SHP77 (cell line): ENCODE results near the gene PTGIR.
"Not testable (repeated sequence)": the region's sequence is repeated elsewhere in the genome, so short reads cannot be mapped to it uniquely, and the experiment has no call there.

Experiments used
- DNase-seq, 2 experiments: peaks; one replicate each; lab custom pipeline; 2025; lab: John Stamatoyannopoulos, UW

The PTGIR gene

DNA sequence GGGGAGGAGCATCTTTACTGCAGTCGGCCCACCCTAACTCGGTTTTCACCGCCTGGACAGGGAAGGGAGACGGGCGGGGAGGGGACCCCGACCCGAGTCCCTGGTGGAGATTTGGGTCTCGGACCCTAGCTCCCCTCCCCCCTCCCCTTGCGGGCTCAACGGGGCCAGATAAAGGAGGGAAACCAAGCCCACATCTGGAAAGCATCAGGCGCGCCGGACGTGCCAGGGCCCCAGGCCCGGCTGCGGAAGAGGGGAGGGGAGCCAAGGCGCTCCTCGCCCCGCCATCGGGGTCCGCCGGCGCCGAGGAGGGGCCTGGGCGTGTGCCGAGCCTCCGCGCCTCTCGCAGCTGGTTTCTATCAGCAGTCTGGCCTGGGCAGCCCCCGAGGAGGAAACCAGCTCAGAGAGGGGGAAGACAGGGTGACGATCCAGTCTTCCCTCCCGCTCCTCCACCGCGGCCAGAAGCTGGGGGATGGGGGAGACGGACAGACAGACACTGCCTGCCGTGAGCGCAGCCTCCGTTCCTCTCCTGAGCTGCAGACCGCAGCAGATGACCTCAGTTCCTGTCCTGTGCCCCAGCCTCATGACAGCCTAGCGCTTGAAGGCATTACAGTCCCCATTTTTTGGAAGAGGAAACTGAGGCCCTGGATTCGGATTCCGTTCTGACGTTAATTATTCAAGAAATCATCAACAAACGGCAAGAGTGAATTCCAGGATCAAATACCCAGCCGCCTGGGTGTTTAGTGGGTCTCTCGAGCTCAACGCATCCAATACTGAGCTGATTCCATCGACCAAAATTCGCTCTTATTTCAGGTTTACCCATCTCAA lies 14.7 kb upstream of the PTGIR start:
- peak; percentile 22 to 29 for DNase-seq

- DNase-seq = no peak
Measured at GRCh38 chr19:46637224-46637623, 12.3 kb upstream of the PTGIR start.

- no peak for DNase-seq
Measured at GRCh38 chr19:46635920-46636761, 11.3 kb upstream of the PTGIR start, which contains the start of gene GNG8. Gene GNG8, minus strand, starts transcription at chr19:46636202. Its CDS starts 1,520 bp downstream, at chr19:46634682.

DNA sequence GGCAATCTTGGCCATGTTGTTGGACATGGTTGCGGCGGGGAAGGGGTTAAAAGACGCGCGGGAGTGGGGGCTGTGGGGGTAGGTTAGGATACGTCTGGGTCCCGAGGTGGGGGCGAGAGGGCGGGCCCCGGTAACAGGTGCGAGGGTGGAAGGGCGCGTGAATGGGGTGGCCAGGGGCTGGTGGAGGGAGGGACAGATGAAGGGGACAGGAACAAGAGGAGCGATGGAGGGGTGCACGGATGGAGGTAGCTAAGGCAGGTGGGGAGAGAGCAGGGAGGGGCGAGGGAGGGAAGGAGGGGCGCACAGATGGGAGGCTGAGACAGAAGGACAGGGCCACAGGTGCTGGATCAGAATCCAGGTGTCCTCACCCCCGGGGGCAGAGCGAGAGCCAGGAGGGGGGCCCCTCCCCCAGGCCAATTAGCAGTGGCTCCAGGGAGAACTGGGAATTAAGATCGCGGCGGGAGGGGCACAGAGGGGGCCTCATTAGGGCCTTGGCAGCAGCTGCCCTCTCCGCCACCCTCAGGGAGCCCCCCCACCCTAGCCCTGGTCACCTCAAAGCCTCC lies 9.8 kb upstream of the PTGIR start:
- no peak for DNase-seq

DNA sequence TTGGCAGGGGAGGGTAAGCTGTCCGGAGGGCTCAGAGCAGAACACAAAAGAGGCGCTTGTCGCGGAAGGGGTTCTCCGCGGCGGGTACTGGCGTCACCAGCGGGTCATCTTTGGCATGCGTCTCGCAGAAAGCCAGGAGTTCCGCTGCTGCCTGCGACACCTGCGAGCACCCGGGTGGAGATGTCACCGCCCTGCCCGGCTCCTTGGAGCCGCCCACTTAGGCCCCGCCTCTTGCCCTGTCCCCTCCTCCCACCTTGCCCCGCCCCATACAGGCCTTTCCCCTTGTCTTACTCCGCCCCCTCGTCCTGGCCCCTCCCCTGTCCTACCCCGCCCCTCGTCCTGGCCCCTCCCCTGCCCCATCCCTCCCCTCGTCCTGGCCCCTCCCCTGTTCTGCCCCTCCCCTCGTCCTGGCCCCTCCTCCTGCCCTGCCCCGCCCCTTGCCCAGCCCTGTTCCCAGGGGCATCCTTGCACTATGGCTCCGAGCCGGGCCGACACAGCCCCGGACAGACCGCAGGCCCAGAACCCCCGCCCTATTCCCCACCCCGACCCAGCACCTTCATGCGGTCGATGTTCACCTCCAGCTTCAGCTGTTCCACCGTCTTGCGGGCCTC lies 9.3 kb upstream of the PTGIR start:
- no peak for DNase-seq

- no peak for DNase-seq
Measured at GRCh38 chr19:46633130-46633529, 8.2 kb upstream of the PTGIR start.

DNA sequence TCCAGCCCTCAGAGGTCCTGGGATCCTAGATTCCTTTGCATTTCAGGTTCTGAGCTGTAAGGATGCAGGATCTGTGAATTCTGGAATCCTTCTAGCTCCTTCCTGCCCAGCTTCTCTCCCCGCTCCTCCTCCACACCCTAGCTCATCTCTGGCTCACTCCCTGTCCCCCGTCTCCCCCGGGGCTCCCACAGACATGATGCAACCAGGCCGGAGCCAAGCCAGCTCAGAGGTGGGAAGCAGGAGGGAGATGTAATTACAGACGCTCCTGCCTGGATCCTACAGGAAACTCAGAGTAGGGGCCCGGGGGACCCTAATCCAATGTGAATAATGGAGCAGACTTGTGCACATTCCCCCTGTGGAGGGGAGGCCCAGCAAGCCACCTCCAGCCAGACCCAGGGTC lies 6.6 kb upstream of the PTGIR start:
- no peak for DNase-seq

- no peak for DNase-seq
Measured at GRCh38 chr19:46630586-46631205, 5.8 kb upstream of the PTGIR start.

GRCh38 chr19:46629546-46630025 lies 4.7 kb upstream of the PTGIR start:
- DNase-seq = no peak

DNA sequence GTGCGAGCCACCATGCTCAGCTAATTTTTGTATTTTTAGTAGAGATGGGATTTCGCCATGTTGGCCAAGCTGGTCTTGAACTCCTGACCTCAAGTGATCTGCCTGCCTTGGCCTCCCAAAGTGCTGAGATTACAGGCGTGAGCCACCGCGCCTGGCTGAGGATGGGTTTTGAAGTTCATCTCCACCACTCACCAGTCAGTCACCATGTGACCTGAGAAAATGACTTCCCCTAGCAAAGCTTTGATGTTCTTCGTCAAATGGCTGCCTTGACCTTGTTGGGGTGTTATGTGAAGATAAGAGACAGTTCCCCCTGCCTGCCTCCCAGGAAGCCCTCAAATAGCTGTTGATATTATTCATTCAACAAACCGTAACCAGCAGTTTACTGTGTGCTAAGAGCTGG lies 4.1 kb upstream of the PTGIR start:
- DNase-seq = not testable (repeated sequence)

- DNase-seq = no peak
Measured at GRCh38 chr19:46626446-46626845, 1.6 kb upstream of the PTGIR start.

GRCh38 chr19:46625731-46626130 lies 842 bp upstream of the PTGIR start:
- DNase-seq = no peak

DNA sequence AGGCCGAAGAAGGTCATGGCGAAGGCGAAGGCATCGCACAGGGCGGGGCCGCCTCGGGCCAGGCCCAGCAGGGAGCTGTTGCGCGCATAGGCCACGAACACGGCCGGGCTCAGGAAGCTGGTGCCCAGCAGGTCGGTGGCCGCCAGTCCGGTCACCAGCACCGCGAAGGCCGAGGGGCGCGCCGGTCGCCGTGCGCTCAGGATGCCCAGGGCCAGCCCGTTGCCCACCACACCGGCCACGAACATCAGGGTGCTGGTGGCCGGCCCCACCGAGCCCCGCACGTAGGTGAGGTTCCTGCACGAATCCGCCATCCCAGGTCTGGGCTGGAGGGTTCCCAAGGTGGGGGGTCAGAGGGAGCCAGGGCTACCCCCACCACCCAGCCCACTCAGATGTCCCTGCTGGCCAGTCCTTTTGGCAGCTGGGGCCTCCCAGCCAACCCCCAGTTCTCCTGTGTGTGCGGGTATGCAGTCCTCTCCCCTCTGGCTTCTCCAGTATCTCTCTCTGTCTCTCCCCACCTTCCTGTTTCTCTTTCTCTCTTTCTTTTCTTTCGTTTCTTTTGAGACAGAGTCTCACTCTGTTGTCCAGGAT lies 880 bp downstream of the PTGIR start:
- no peak for DNase-seq

- no peak for DNase-seq
Measured at GRCh38 chr19:46622118-46622446, 2.8 kb downstream of the PTGIR start.

DNA sequence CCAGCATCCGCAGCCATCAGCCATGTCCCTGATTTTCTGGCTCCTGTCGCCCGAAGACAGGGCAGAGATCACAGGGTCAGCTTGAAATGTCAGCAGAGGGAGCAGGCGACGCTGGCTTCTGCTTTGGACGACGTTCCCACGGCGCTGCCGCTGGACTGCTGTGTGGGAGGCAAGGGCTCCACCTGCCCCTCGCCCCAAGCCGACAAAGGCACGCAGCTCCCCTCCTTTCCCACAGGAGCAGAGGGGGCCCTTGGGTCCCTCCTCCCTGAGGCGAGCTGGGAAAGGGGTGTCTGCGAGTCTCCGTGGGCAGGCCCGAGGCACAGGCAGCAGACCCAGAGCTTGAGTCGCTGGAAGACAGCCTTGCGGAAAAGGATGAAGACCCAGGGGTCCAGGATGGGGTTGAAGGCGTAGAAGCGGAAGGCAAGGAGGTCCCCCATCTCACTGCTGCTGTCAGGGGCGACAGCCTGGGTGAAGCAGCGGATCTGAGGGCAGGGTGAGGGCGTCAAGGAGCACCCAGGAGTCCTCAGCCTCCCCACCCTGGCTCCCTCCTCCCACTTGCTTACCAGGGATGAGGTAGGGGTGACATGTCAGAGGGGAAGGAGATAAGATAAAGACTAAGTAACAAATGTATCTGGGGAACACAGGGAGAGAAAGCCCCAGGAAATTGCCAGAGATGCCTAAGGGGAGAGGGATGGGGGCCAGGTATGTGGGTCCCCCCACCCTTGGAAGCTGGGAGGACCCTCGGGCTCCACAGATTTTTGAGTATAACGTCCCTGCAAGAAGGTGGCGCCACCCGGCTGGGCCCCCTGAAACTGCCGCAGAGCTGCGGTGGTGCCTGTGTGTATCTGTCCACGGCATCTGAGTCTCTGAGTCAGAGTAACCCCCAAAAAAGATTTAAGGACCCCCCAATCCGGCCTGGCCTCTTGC lies 3.4 kb downstream of the PTGIR start:
- no peak for DNase-seq

- DNase-seq = no peak
Measured at GRCh38 chr19:46620716-46621115, 4.2 kb downstream of the PTGIR start.

DNA sequence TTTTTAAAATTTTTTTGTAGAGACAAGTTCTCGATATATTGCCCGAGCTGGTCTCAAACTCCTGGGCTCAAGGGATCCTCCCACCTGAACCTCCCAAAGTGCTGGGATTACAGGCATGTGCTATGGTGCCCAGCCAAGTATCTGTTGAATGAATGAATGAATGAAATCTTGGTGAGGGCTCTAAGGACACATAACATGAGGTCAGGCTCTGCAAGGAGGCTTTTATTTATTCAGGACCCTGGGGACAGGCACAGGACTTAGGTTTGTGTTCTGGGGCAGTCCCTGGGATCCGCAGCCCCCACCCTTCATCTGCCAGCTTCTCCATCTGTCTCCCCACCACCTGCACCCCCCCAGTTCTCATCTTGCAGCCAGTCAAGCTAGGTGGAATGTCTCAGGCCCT lies 4.6 kb downstream of the PTGIR start:
- DNase-seq = no peak

DNA sequence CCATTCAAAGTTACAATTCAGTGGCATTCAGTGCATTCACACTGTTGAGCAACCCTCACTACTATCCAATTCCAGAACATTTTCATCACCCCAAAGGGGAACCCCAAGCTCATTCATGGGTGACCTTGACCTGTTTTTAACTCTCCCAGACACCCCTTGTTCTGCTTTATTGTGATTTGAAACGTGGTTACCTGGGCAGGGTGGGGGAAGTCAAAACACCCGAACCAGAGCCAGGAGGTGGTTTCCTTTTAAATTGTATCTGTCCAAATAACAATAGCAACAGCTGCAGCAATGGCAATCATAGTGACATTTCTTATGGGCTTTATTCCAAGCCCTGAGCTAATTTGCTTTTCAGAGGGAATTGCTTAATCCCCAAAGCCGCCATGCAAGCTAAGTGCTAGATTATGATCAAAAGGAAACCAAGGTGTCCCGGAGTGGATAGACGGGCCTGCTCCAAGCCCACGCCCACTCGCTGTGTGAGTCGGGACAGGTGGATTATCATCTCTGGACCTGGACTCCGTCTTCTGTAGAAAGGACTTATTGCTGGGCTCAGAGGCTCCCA lies 6.1 kb downstream of the PTGIR start:
- DNase-seq = no peak

DNA sequence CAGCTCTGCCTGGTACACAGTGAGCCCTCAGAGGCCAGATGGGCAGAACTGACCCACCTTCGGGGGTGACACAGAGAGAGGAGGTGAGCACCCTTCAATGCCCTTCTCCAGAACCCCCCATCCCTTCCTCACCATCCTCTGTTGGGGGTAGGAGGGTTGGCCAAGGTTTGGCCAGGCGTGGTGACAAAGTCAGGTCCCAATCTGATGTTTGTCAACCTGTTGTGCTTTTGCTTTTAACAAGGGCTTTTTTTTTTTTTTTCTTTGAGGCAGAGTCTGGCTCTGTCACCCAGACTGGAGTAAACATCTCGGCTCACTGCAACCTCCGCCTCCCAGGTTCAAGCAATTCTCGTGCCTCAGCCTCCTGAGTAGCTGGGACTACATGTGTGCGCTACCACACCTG lies 7.3 kb downstream of the PTGIR start:
- no peak for DNase-seq
